Measurements from ENCODE around the gene CROCC2. TPM values are rescaled to one million over a fixed set of nuclear protein-coding genes. Genes with fewer than 3 reads are reported as not detected.

The CROCC2 gene
- polyA plus RNA-seq, 2 of the 4 experiments (the other 2 are of a cell fraction), result not detected

- TF ChIP-seq BCL3 (IDR thresholded peaks at IDR 0.05) (no peak), HOXB13 (CRISPR knock-in tag; IDR thresholded peaks at IDR 0.05; ENCODE audit: low read depth) (no peak), ZNF302 (CRISPR knock-in tag; IDR thresholded peaks at IDR 0.05) (no peak), MAFK (IDR thresholded peaks at IDR 0.05; ENCODE audit: partially characterized antibody) (no peak)
These were observed 40.7 kb upstream of the CROCC2 start (continued) for GRCh38 chr2:240865391-240865790.

- ATAC-seq (no peak), DNase-seq (ENCODE audit: low read depth in 1 of 2, low spot score in 1 of 2) (no peak)
- no peak within 1 kb of the TSS for H3K27ac ChIP-seq
These were observed 37.6 kb upstream of the CROCC2 start, which contains the start of gene AGXT for GRCh38 chr2:240868286-240869108. TSS of gene AGXT (plus strand) at chr2:240868824. CDS start at chr2:240868866, 42 bp downstream.

GRCh38 chr2:240869109-240869955 is 36.8 kb upstream of the CROCC2 start:
- H3K9me3 ChIP-seq, result no peaks in the 10 kb centered on the region
- no peak for TF ChIP-seq SREBF2 (IDR thresholded peaks at IDR 0.05)
- TF ChIP-seq BCL3 (IDR thresholded peaks at IDR 0.05), result no peak
- TF ChIP-seq EHMT2 (IDR thresholded peaks at IDR 0.05; ENCODE audit: low read depth), result no peak
- no peak for TF ChIP-seq POLR2AphosphoS2 (conservative IDR thresholded peaks at IDR 0.05; ENCODE audit: low read length)
- TF ChIP-seq RNF2 (IDR thresholded peaks at IDR 0.05; ENCODE audit: borderline replicate concordance, low read depth), result no peak
- no peak for TF ChIP-seq CTCF (IDR thresholded peaks at IDR 0.05)
- TF ChIP-seq HOXB13 (CRISPR knock-in tag; IDR thresholded peaks at IDR 0.05; ENCODE audit: low read depth), result no peak
- TF ChIP-seq E2F6 (IDR thresholded peaks at IDR 0.05; ENCODE audit: borderline replicate concordance, low read depth), result no peak
- no peak for TF ChIP-seq PHF8 (IDR thresholded peaks at IDR 0.05; ENCODE audit: borderline replicate concordance, low read depth)
- TF ChIP-seq MAFK (IDR thresholded peaks at IDR 0.05; ENCODE audit: partially characterized antibody), result no peak
- TF ChIP-seq FOSL2 (IDR thresholded peaks at IDR 0.05), result no peak
- no peak for TF ChIP-seq FOSL2 (CRISPR knock-in tag; IDR thresholded peaks at IDR 0.05)
- TF ChIP-seq HOXA7 (CRISPR knock-in tag; IDR thresholded peaks at IDR 0.05), result no peak
- DNase-seq (ENCODE audit: low read depth in 1 of 2, low spot score in 1 of 2), result no peak
- 68% methylated on average over 17 of the region's 25 CpGs for WGBS (ENCODE audit: missing lambda C conversion rate)
- no peak overlapping the region for H3K4me2 ChIP-seq
- CTCF ChIA-PET, result interaction anchor here (0.7 to 5.7 kb wide), 4 partner anchors 9 to 18 kb away, joined by 3 to 24 read pairs (median 4); no protein-coding TSS in a partner anchor
- no peak for ATAC-seq
- no peaks in the 10 kb centered on the region for H3K4me1 ChIP-seq
- POLR2A ChIA-PET, result no interaction called here
- no peak for FAIRE-seq
- H3K27ac ChIP-seq, result no peak overlapping the region
- H3K4me3 ChIP-seq, result no peak overlapping the region

More at GRCh38 chr2:240868286-240869108, 37.6 kb upstream of the CROCC2 start, which contains the start of gene AGXT:
- no peak for FAIRE-seq
- Histone ChIP-seq H3K4me2 (no peak within 1 kb of the TSS), H3K9me3 (no peaks in the 10 kb centered on the region), H3K4me1 (no peaks in the 10 kb centered on the region), H3K4me3 (no peak within 1 kb of the TSS)
- POLR2A ChIA-PET, result no interaction called here
- 62% methylated on average over 12 of the region's 21 CpGs for WGBS (ENCODE audit: missing lambda C conversion rate)
- CTCF ChIA-PET, result interaction anchor here (0.8 to 5.7 kb wide), 2 partner anchors 11 to 17 kb away, joined by 3 to 24 read pairs; no protein-coding TSS in a partner anchor
- TF ChIP-seq MAFK (IDR thresholded peaks at IDR 0.05; ENCODE audit: partially characterized antibody), result no peak
- no peak for TF ChIP-seq MAX (IDR thresholded peaks at IDR 0.05)
- no peak for TF ChIP-seq FOSB (CRISPR knock-in tag; IDR thresholded peaks at IDR 0.05)
- TF ChIP-seq CHD2 (IDR thresholded peaks at IDR 0.05; ENCODE audit: low read length, partially characterized antibody), result no peak
- no peak for TF ChIP-seq ZC3H11A (IDR thresholded peaks at IDR 0.05)
- no peak for TF ChIP-seq ZFP36 (IDR thresholded peaks at IDR 0.05; ENCODE audit: borderline replicate concordance, partially characterized antibody)
- no peak for TF ChIP-seq JUNB (IDR thresholded peaks at IDR 0.05)
- no peak for TF ChIP-seq SREBF2 (IDR thresholded peaks at IDR 0.05)
- no peak for TF ChIP-seq MAZ (IDR thresholded peaks at IDR 0.05; ENCODE audit: borderline replicate concordance, low read depth, low read length)
- no peak for TF ChIP-seq JUN (IDR thresholded peaks at IDR 0.05)
- TF ChIP-seq RFX5 (IDR thresholded peaks at IDR 0.05), result no peak
- no peak for TF ChIP-seq SMC3 (IDR thresholded peaks at IDR 0.05)
- TF ChIP-seq POLR2AphosphoS2 (conservative IDR thresholded peaks at IDR 0.05; ENCODE audit: low read length), result no peak
- no peak for TF ChIP-seq HDAC2 (IDR thresholded peaks at IDR 0.05)
- TF ChIP-seq CBX8 (IDR thresholded peaks at IDR 0.05), result no peak
- no peak for TF ChIP-seq RNF2 (IDR thresholded peaks at IDR 0.05; ENCODE audit: borderline replicate concordance, low read depth)
- TF ChIP-seq RARB (CRISPR knock-in tag; IDR thresholded peaks at IDR 0.05), result no peak
- TF ChIP-seq ZSCAN20 (CRISPR knock-in tag; IDR thresholded peaks at IDR 0.05), result no peak
- TF ChIP-seq KDM5A (IDR thresholded peaks at IDR 0.05), result no peak
- TF ChIP-seq HOXB13 (CRISPR knock-in tag; IDR thresholded peaks at IDR 0.05; ENCODE audit: low read depth), result no peak
